Measurements from ENCODE around the gene TRIP11.

TRIP11 gene

DNA sequence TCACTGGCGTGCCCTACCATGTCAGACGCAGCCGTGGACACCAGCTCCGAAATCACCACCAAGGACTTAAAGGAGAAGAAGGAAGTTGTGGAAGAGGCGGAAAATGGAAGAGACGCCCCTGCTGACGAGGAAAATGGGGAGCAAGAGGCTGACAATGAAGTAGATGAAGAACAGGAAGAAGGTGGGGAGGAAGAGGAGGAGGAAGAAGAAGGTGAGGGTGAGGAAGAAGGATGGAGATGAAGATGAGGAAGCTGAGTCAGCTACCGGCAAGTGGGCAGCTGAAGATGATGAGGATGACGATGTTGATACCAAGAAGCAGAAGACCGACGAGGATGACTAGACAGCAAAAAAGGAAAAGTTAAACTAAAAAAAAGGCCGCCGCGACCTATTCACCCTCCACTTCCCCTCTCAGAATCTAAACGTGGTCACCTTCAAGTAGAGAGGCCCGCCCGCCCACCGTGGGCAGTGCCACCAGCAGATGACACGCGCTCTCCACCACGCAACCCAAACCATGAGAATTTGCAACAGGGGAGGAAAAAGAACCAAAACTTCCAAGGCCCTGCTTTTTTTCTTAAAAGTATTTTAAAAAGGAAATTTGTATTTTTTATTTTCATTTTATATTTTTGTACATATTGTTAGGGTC, 13.2 kb downstream of the TRIP11 start:
- H3K27me3 ChIP-seq (ENCODE audit: insufficient read depth, poor library complexity, severe bottlenecking) = no peaks in the 10 kb centered on the region
- TF ChIP-seq, protein P1, sequence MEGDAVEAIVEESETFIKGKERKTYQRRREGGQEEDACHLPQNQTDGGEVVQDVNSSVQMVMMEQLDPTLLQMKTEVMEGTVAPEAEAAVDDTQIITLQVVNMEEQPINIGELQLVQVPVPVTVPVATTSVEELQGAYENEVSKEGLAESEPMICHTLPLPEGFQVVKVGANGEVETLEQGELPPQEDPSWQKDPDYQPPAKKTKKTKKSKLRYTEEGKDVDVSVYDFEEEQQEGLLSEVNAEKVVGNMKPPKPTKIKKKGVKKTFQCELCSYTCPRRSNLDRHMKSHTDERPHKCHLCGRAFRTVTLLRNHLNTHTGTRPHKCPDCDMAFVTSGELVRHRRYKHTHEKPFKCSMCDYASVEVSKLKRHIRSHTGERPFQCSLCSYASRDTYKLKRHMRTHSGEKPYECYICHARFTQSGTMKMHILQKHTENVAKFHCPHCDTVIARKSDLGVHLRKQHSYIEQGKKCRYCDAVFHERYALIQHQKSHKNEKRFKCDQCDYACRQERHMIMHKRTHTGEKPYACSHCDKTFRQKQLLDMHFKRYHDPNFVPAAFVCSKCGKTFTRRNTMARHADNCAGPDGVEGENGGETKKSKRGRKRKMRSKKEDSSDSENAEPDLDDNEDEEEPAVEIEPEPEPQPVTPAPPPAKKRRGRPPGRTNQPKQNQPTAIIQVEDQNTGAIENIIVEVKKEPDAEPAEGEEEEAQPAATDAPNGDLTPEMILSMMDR (IDR thresholded peaks at IDR 0.05; ENCODE audit: poor library complexity, severe bottlenecking) = no peak
- no peaks in the 10 kb centered on the region for H3K9me3 ChIP-seq (ENCODE audit: severe bottlenecking)
- H3K4me1 ChIP-seq (ENCODE audit: insufficient read depth, poor library complexity, severe bottlenecking) = no peaks in the 10 kb centered on the region
- no peak overlapping the region for H3K27ac ChIP-seq (ENCODE audit: poor library complexity, severe bottlenecking)
- DNase-seq (ENCODE audit: low spot score) = no peak
- H3K36me3 ChIP-seq (ENCODE audit: low read depth) = peaks cover 83% of the 10 kb centered on the region
- no peak for ATAC-seq (ENCODE audit: low read depth)
- H3K4me3 ChIP-seq (ENCODE audit: severe bottlenecking) = no peak overlapping the region

DNA sequence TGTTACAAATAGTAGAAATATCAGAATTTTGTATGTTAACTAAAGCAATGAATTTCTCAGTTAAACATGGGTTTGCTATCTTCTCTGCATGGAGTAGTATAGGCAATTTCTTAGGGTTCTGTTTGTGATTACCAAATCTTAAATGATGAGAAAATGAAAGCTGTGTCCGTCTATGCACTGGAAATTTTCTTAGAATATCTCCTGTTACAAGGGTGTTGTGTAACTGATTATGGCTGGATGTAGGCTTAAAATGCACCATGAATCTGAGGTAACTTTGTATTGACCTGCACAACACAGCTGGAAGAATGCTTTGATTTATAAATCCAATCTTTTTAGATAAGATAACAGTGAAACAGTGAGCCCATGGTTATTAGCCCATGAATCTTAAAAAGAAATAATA, 17.8 kb downstream of the TRIP11 start:
- TF ChIP-seq, protein P1 (IDR thresholded peaks at IDR 0.05; ENCODE audit: poor library complexity, severe bottlenecking) = no peak
- ATAC-seq (ENCODE audit: low read depth) (no peak), DNase-seq (ENCODE audit: low spot score) (no peak)
- no peaks in the 10 kb centered on the region for H3K27me3 ChIP-seq (ENCODE audit: insufficient read depth, poor library complexity, severe bottlenecking)
- H3K4me3 ChIP-seq (ENCODE audit: severe bottlenecking) = no peak overlapping the region
- H3K27ac ChIP-seq (ENCODE audit: poor library complexity, severe bottlenecking) = no peak overlapping the region
- no peaks in the 10 kb centered on the region for H3K4me1 ChIP-seq (ENCODE audit: insufficient read depth, poor library complexity, severe bottlenecking)
- peaks cover 77% of the 10 kb centered on the region for H3K36me3 ChIP-seq (ENCODE audit: low read depth)
- H3K9me3 ChIP-seq (ENCODE audit: severe bottlenecking) = no peaks in the 10 kb centered on the region

DNA sequence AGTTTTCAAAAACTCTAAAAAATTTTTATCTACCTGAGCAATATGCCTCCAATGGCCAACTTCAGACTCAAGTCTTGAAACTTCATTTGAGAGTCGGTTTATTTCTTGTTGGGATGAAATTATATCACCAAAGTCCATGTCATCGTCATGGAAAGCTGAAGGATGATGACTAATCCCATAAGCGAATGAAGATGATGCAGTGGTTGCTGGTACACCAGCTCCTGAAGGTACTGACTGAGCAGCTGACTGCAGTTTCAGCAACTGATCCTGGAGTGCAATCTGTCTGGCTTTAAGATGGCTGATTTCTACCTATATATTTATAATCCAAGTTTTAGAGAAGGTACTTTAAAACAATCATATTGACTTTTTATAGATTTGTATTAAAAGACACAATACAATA, 18.3 kb downstream of the TRIP11 start:
- H3K27ac ChIP-seq (ENCODE audit: poor library complexity, severe bottlenecking) = no peak overlapping the region
- no peak for DNase-seq (ENCODE audit: low spot score)
- no peaks in the 10 kb centered on the region for H3K9me3 ChIP-seq (ENCODE audit: severe bottlenecking)
- TF ChIP-seq, protein P1 (IDR thresholded peaks at IDR 0.05; ENCODE audit: poor library complexity, severe bottlenecking) = no peak
- ATAC-seq (ENCODE audit: low read depth) = no peak
- peaks cover 83% of the 10 kb centered on the region for H3K36me3 ChIP-seq (ENCODE audit: low read depth)
- no peaks in the 10 kb centered on the region for H3K4me1 ChIP-seq (ENCODE audit: insufficient read depth, poor library complexity, severe bottlenecking)
- H3K27me3 ChIP-seq (ENCODE audit: insufficient read depth, poor library complexity, severe bottlenecking) = no peaks in the 10 kb centered on the region
- H3K4me3 ChIP-seq (ENCODE audit: severe bottlenecking) = no peak overlapping the region

DNA sequence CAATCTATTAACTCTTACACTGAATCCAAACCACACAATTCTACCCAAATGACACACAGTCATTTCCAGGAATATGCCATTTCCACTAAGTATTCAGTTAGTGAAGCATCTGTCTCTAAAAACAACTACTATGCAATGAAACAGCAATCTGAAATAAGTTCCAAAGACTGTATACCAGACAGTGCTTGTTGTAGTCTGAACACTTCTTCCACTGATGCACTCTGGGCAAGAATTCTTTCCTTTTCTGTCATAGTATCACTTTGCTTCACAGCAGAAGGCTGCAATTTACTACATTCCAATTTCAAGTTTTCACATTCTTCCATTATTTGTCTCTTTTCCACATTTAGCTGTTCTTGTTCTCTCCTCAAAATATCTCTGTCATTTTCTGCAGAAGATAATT, 25.8 kb downstream of the TRIP11 start:
- DNase-seq (ENCODE audit: low spot score) = no peak
- no peak for ATAC-seq (ENCODE audit: low read depth)
- Histone ChIP-seq H3K36me3 (ENCODE audit: low read depth) (peaks cover 88% of the 10 kb centered on the region), H3K4me3 (ENCODE audit: severe bottlenecking) (no peak overlapping the region), H3K9me3 (ENCODE audit: severe bottlenecking) (no peaks in the 10 kb centered on the region), H3K27ac (ENCODE audit: poor library complexity, severe bottlenecking) (no peak overlapping the region), H3K27me3 (ENCODE audit: insufficient read depth, poor library complexity, severe bottlenecking) (no peaks in the 10 kb centered on the region), H3K4me1 (ENCODE audit: insufficient read depth, poor library complexity, severe bottlenecking) (no peaks in the 10 kb centered on the region)
- TF ChIP-seq, protein P1 (IDR thresholded peaks at IDR 0.05; ENCODE audit: poor library complexity, severe bottlenecking) = no peak

DNA sequence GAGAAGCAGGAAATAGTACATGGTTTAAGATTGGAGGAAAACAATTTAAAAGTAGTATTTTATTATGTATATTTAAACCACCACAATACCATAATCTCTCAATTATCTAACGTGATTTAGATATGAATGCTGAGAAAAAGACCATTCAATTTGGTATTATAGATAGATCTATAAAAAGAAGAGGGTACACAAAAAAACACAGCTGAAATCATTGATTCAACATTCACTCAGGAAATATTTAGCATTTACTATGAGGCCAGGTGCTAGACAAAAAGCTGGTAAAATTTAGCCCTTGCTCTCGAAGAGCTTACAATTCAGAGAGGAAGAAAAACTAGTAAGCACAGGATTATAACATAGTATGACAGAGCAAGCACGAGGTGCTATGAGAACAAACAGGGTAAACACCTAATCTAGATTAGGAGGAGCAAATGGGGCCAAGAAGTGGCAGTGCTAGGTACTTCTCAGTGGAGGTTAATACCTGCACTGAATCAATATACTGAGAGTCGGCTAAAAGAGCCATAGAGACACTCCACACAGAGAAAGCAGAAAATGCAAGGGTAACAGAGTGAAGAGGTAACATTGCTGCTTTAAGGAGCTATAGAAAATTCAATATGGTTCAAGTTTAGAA, 27.6 kb downstream of the TRIP11 start:
- Histone ChIP-seq H3K27ac (ENCODE audit: poor library complexity, severe bottlenecking) (no peak overlapping the region), H3K9me3 (ENCODE audit: severe bottlenecking) (no peaks in the 10 kb centered on the region), H3K4me3 (ENCODE audit: severe bottlenecking) (no peak overlapping the region), H3K36me3 (ENCODE audit: low read depth) (peaks cover 93% of the 10 kb centered on the region), H3K4me1 (ENCODE audit: insufficient read depth, poor library complexity, severe bottlenecking) (no peaks in the 10 kb centered on the region), H3K27me3 (ENCODE audit: insufficient read depth, poor library complexity, severe bottlenecking) (no peaks in the 10 kb centered on the region)
- TF ChIP-seq, protein P1 (IDR thresholded peaks at IDR 0.05; ENCODE audit: poor library complexity, severe bottlenecking) = no peak
- ATAC-seq (ENCODE audit: low read depth) (no peak), DNase-seq (ENCODE audit: low spot score) (no peak)

All from RWPE2 (cell line).